Activated CD4-positive, alpha-beta T cell treated with anti-CD3 and anti-CD28 coated beads for 36 hours (primary cell): ENCODE results near the gene CD300LG. TPM values are rescaled to one million over a fixed set of nuclear protein-coding genes. Genes with fewer than 3 reads are reported as not detected.

Experiments
- ATAC-seq: fragments of 200-7000 bp; cut with Tn5 transposase; one replicate; pipeline ENCODE4 v1.10.0; 2021; ENCODE audit warnings: mild to moderate bottlenecking, moderate library complexity
- CTCF ChIA-PET: fragments of 350-600 bp; sonication (Branson Sonifier 250); formaldehyde crosslinking; loops from one replicate; lab custom pipeline; 2021; ENCODE audit warnings: antibody characterized with exemption; lab: Charles Lee
- POLR2A ChIA-PET: fragments of 350-600 bp; sonication (Branson Sonifier 250); formaldehyde crosslinking; loops from one replicate; lab custom pipeline; 2021; ENCODE audit warnings: antibody characterized with exemption, inconsistent platforms; lab: Charles Lee
- DNase-seq: peaks from one replicate; pipeline ENCODE4 v3.0.0-alpha.2; 2020
- H3K27ac Mint-ChIP-seq: one replicate; pipeline ENCODE4 v1.8.0; 2021; ENCODE audit warnings: mixed read lengths
- H3K27me3 Mint-ChIP-seq: one replicate; pipeline ENCODE4 v1.8.0; 2021; ENCODE audit warnings: mixed read lengths
- H3K36me3 Mint-ChIP-seq: one replicate; pipeline ENCODE4 v1.8.0; 2021; ENCODE audit warnings: low read depth, mixed read lengths
- H3K4me1 Mint-ChIP-seq: one replicate; pipeline ENCODE4 v1.8.0; 2021; ENCODE audit warnings: mixed read lengths
- H3K4me3 Mint-ChIP-seq: one replicate; pipeline ENCODE4 v1.8.0; 2021; ENCODE audit warnings: mild to moderate bottlenecking, moderate library complexity, mixed read lengths
- H3K9me3 Mint-ChIP-seq: one replicate; pipeline ENCODE4 v1.8.0; 2021; ENCODE audit warnings: low read depth, mixed read lengths
- intact Hi-C, 2 experiments: fragments of 100-400 bp; cut with DNase I in 1 of 2; cut with micrococcal nuclease in 1 of 2; formaldehyde crosslinking; loops; one replicate each; pipeline versions ENCODE4 v1.14.2 to v1.15.1; 2022 to 2024; cut with DNase I, micrococcal nuclease
- total RNA-seq, 2 experiments: library from RNA; stranded (reverse); gene quantifications; one replicate each; pipeline ENCODE4 v1.2.3, GENCODE V29; 2021

The CD300LG gene
- total RNA-seq, 2 experiments from 2014 or later = not detected

- Mint-ChIP-seq H3K4me1 (no peaks in the 10 kb centered on the region), H3K36me3 (no peaks in the 10 kb centered on the region), H3K9me3 (no peaks in the 10 kb centered on the region), H3K27ac (no peak overlapping the region), H3K27me3 (peaks cover 8% of the 10 kb centered on the region), H3K4me3 (no peak overlapping the region)
- POLR2A ChIA-PET = no interaction called here
- CTCF ChIA-PET = interaction anchor here (0.6 to 1.0 kb wide), 2 partner anchors 9 to 61 kb away, joined by 3 read pairs; no protein-coding TSS in a partner anchor
- ATAC-seq (no peak), DNase-seq (no peak)
- intact Hi-C loops = no loop called here
Measured at GRCh38 chr17:43854498-43854897, 7.5 kb downstream of the CD300LG start.

- no peaks in the 10 kb centered on the region for H3K36me3 Mint-ChIP-seq
- CTCF ChIA-PET = interaction anchor here (0.9 to 1.1 kb wide), 2 partner anchors 9 to 23 kb away, joined by 3 read pairs; no protein-coding TSS in a partner anchor
- POLR2A ChIA-PET = interaction anchor here (0.7 kb wide), 1 partner anchor 241 kb away, joined by 3 read pairs; no protein-coding TSS in a partner anchor
- intact Hi-C loops = no loop called here
- H3K27me3 Mint-ChIP-seq = peaks cover 8% of the 10 kb centered on the region
- DNase-seq (no peak), ATAC-seq (no peak)
- no peak overlapping the region for H3K27ac Mint-ChIP-seq
- no peak overlapping the region for H3K4me3 Mint-ChIP-seq
- H3K4me1 Mint-ChIP-seq = no peaks in the 10 kb centered on the region
- no peaks in the 10 kb centered on the region for H3K9me3 Mint-ChIP-seq
Measured at GRCh38 chr17:43855061-43855460, 8.1 kb downstream of the CD300LG start.

- Mint-ChIP-seq H3K27ac (no peak overlapping the region), H3K36me3 (no peaks in the 10 kb centered on the region), H3K4me3 (no peak overlapping the region), H3K27me3 (peaks cover 8% of the 10 kb centered on the region), H3K4me1 (no peaks in the 10 kb centered on the region), H3K9me3 (no peaks in the 10 kb centered on the region)
- ATAC-seq = no peak
- CTCF ChIA-PET = interaction anchor here (0.9 to 1.1 kb wide), 2 partner anchors 23 to 24 kb away, joined by 3 to 7 read pairs; no protein-coding TSS in a partner anchor
- POLR2A ChIA-PET = no interaction called here
- no peak for DNase-seq
- intact Hi-C loops = no loop called here
Measured at GRCh38 chr17:43856141-43856540, 9.2 kb downstream of the CD300LG start.

- Mint-ChIP-seq H3K9me3 (no peaks in the 10 kb centered on the region), H3K27ac (no peak overlapping the region), H3K36me3 (no peaks in the 10 kb centered on the region), H3K27me3 (peaks cover 3% of the 10 kb centered on the region), H3K4me1 (no peaks in the 10 kb centered on the region), H3K4me3 (no peak overlapping the region)
- ChIA-PET CTCF (interaction anchor here (0.9 kb wide), 3 partner anchors 10 to 22 kb away, joined by 3 to 7 read pairs (median 3); partner anchors contain the start of gene CD300LG), POLR2A (interaction anchor here (0.6 kb wide), 1 partner anchor 328 kb away, joined by 7 read pairs; no protein-coding TSS in a partner anchor)
- no peak for ATAC-seq
- intact Hi-C loops = no loop called here
- no peak for DNase-seq
Measured at GRCh38 chr17:43857141-43857540, 10.2 kb downstream of the CD300LG start.

DNA sequence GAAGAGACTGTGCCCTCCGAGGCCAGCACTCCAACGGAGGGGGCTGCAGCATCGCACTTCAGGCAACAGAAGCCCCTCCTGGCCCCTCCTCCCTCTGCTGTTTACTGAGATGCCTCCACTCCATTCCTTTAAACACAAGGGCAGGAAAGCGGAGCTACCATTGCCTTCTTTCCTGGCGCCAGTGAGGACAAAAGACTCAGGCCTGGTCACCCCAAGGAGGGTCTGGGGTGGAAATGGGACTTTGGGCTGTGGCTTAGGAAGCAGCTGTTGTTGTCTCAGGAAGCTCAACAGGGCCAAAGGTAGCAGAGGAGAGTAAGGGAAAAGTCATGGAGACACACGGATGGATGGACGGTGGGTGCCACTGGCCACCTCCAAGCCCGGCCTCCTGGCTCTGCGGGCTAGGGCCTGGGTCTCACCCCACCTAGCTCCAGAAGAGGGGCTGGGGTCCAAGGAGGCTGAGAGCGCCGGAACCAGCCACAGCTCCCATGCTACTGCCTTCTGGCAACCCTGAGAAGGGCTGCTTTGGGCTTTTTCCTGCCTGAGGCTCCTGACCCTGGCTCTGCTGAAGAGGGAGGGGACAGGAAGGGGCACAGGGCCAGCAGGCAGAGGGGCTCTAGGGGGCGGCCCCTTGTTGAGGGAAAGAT is 11.1 kb downstream of the CD300LG start:
- Mint-ChIP-seq H3K36me3 (no peaks in the 10 kb centered on the region), H3K4me3 (no peak overlapping the region), H3K27ac (no peak overlapping the region), H3K27me3 (peaks cover 3% of the 10 kb centered on the region), H3K9me3 (no peaks in the 10 kb centered on the region), H3K4me1 (no peaks in the 10 kb centered on the region)
- ChIA-PET POLR2A (no interaction called here), CTCF (interaction anchor here (0.5 to 0.9 kb wide), 4 partner anchors 11 to 1416 kb away, joined by 3 to 4 read pairs (median 3); partner anchors contain the start of gene CD300LG)
- no peak for ATAC-seq
- intact Hi-C loops = no loop called here
- DNase-seq = no peak

GRCh38 chr17:43860077-43860725 is 13.2 kb downstream of the CD300LG start:
- intact Hi-C loops = no loop called here
- POLR2A ChIA-PET = no interaction called here
- ATAC-seq (peak; percentile 51), DNase-seq (peak; percentile 31)
- Mint-ChIP-seq H3K4me3 (no peak overlapping the region), H3K4me1 (no peaks in the 10 kb centered on the region), H3K9me3 (no peaks in the 10 kb centered on the region), H3K27me3 (peaks cover 3% of the 10 kb centered on the region), H3K27ac (no peak overlapping the region), H3K36me3 (no peaks in the 10 kb centered on the region)
- CTCF ChIA-PET = interaction anchor here (0.6 to 4.1 kb wide), 2 partner anchors 14 to 397 kb away, joined by 3 to 17 read pairs; partner anchors contain the start of gene CD300LG

- Mint-ChIP-seq H3K27ac (no peak overlapping the region), H3K4me3 (no peak overlapping the region), H3K36me3 (no peaks in the 10 kb centered on the region), H3K4me1 (no peaks in the 10 kb centered on the region), H3K27me3 (peaks cover 3% of the 10 kb centered on the region), H3K9me3 (no peaks in the 10 kb centered on the region)
- ATAC-seq (no peak), DNase-seq (no peak)
- ChIA-PET CTCF (interaction anchor here (4.1 kb wide), 1 partner anchor 15 kb away, joined by 17 read pairs; the partner anchor contains the start of gene CD300LG), POLR2A (no interaction called here)
- intact Hi-C loops = no loop called here
Measured at GRCh38 chr17:43860927-43861622, 14.1 kb downstream of the CD300LG start.

GRCh38 chr17:43861960-43862359 is 15.0 kb downstream of the CD300LG start:
- intact Hi-C loops = no loop called here
- no peak overlapping the region for H3K4me3 Mint-ChIP-seq
- ATAC-seq = no peak

DNA sequence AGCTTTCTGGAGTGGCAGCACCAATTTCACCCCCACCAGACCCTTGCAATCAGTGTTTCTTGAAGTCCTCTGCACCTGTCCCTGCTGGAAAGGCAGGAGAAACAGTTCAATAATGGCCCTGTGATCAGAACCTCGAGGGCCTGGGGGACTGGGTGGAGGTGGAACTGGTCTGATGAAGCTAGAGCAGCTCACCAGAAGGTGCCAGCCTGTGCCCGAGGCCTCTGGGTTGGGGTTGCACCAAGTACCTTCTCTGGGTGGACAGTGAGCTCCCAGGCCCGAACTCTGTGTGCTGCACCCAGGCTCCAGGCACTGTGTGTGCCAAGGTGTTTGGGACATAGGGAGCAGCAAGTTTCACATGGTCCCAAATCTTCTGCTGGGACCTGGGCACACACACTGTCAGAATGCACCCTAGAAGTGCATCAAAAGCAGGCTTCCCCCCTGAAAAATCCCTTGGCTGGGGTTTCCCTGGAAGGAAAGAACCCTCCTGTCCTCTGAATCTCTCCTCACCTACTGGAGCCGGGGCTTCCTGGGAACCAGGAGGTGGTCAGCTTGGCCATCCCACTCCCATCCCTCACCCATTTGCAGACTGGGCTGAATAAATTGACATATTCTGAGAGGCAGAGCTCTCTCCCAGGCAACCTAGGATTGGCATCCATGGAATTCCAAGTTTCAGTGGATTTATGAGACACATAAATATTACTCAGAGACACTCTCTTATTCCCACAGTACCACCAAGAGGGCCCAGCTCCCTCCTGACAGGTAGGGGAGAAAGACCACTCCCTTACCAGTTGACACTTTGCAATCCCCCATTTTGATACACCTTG is 17.4 kb downstream of the CD300LG start:
- intact Hi-C loops = no loop called here
- ATAC-seq = no peak
- no peaks in the 10 kb centered on the region for H3K4me1 Mint-ChIP-seq
- H3K27ac Mint-ChIP-seq = no peak overlapping the region
- peaks cover 13% of the 10 kb centered on the region for H3K27me3 Mint-ChIP-seq
- POLR2A ChIA-PET = no interaction called here
- peaks cover 2% of the 10 kb centered on the region for H3K9me3 Mint-ChIP-seq
- H3K4me3 Mint-ChIP-seq = no peak overlapping the region
- H3K36me3 Mint-ChIP-seq = no peaks in the 10 kb centered on the region
- no peak for DNase-seq
- CTCF ChIA-PET = interaction anchor here (0.7 to 2.0 kb wide), 4 partner anchors 14 to 36 kb away, joined by 3 to 7 read pairs (median 5); partner anchors contain the start of gene CD300LG

More at GRCh38 chr17:43861960-43862359, 15.0 kb downstream of the CD300LG start:
- Mint-ChIP-seq H3K27me3 (peaks cover 5% of the 10 kb centered on the region), H3K27ac (no peak overlapping the region), H3K4me1 (no peaks in the 10 kb centered on the region), H3K36me3 (no peaks in the 10 kb centered on the region), H3K9me3 (no peaks in the 10 kb centered on the region)
- POLR2A ChIA-PET = no interaction called here
- CTCF ChIA-PET = interaction anchor here (1.0 to 4.1 kb wide), 2 partner anchors 15 to 18 kb away, joined by 3 to 17 read pairs; partner anchors contain the start of gene CD300LG
- no peak for DNase-seq

GRCh38 chr17:43868226-43868994 is 21.4 kb downstream of the CD300LG start:
- intact Hi-C loops = no loop called here

More at GRCh38 chr17:43868226-43868994, 21.4 kb downstream of the CD300LG start:
- CTCF ChIA-PET = interaction anchor here (0.6 to 3.2 kb wide), 3 partner anchors 10 to 999 kb away, joined by 3 to 15 read pairs (median 4); no protein-coding TSS in a partner anchor
- H3K27ac Mint-ChIP-seq = no peak overlapping the region
- ATAC-seq (no peak), DNase-seq (no peak)
- peaks cover 16% of the 10 kb centered on the region for H3K27me3 Mint-ChIP-seq
- POLR2A ChIA-PET = no interaction called here
- no peaks in the 10 kb centered on the region for H3K36me3 Mint-ChIP-seq
- H3K9me3 Mint-ChIP-seq = peaks cover 2% of the 10 kb centered on the region
- H3K4me1 Mint-ChIP-seq = no peaks in the 10 kb centered on the region
- no peak overlapping the region for H3K4me3 Mint-ChIP-seq
